ENCODE data around the gene FAM240B. TPM values are rescaled to one million over a fixed set of nuclear protein-coding genes. Genes with fewer than 3 reads are reported as not detected.

Gene FAM240B
- total RNA-seq, 2 experiments from 2014 or later: not detected

DNA sequence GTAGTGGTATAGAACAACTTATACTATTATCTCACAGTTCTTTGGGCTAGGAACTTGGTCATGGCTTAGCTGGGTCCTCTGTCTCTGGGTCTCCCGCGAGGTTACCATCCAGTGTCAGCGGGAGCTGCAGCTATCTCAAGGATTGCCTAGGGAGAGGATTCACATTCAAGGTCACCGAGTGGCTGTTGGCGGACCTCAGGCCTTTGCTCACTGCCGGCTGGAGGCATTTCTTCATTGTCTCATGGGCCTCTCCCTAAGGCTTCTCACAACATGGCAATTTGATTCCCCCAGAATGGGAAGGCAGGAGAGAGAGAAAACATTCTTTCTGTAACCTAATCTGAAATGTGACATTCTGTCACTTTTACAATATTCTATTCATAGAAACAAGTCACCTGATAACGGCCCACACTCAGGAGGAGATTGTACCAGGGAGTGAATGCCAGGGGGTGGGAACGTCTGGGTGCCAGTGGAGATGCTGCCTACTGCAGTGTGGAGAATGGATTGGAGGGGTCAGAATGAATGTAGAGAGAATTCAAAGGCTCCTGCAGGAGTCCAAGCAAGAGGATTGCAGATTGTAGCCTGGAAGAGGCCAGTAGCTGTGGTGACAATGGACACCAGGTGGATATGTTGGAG is 70.1 kb downstream of the FAM240B start:
- no peaks in the 10 kb centered on the region for H3K4me1 Mint-ChIP-seq (ENCODE audit: low read depth)
- intact Hi-C loops (cut with DNase I, micrococcal nuclease): no loop called here
- H3K4me3 Mint-ChIP-seq: no peak overlapping the region
- no peak overlapping the region for H3K27ac Mint-ChIP-seq
- peaks cover 5% of the 10 kb centered on the region for H3K27me3 Mint-ChIP-seq
- ATAC-seq (ENCODE audit: poor library complexity): no peak
- no peaks in the 10 kb centered on the region for H3K27me3 ChIP-seq (ENCODE audit: control insufficient read depth in 1 of 2, insufficient read depth in 2 of 2, low read length in 2 of 2)
- TF ChIP-seq, protein P1, sequence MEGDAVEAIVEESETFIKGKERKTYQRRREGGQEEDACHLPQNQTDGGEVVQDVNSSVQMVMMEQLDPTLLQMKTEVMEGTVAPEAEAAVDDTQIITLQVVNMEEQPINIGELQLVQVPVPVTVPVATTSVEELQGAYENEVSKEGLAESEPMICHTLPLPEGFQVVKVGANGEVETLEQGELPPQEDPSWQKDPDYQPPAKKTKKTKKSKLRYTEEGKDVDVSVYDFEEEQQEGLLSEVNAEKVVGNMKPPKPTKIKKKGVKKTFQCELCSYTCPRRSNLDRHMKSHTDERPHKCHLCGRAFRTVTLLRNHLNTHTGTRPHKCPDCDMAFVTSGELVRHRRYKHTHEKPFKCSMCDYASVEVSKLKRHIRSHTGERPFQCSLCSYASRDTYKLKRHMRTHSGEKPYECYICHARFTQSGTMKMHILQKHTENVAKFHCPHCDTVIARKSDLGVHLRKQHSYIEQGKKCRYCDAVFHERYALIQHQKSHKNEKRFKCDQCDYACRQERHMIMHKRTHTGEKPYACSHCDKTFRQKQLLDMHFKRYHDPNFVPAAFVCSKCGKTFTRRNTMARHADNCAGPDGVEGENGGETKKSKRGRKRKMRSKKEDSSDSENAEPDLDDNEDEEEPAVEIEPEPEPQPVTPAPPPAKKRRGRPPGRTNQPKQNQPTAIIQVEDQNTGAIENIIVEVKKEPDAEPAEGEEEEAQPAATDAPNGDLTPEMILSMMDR (IDR thresholded peaks at IDR 0.05): no peak
- CTCF ChIA-PET: no interaction called here
- H3K36me3 Mint-ChIP-seq (ENCODE audit: low read depth): no peaks in the 10 kb centered on the region
- no peaks in the 10 kb centered on the region for H3K36me3 ChIP-seq (ENCODE audit: insufficient read depth, low read length)
- no peak overlapping the region for H3K27ac ChIP-seq (ENCODE audit: low read depth in 1 of 2, low read length in 2 of 2)
- H3K4me3 ChIP-seq (ENCODE audit: low read length): no peak overlapping the region
- H3K9me3 ChIP-seq (ENCODE audit: control insufficient read depth in 1 of 2, insufficient read depth in 1 of 2, low read length in 2 of 2): no peaks in the 10 kb centered on the region
- POLR2A ChIA-PET: no interaction called here
- no peaks in the 10 kb centered on the region for H3K9me3 Mint-ChIP-seq
- no peaks in the 10 kb centered on the region for H3K4me1 ChIP-seq (ENCODE audit: insufficient read depth, low read length)
- DNase-seq: no peak

DNA sequence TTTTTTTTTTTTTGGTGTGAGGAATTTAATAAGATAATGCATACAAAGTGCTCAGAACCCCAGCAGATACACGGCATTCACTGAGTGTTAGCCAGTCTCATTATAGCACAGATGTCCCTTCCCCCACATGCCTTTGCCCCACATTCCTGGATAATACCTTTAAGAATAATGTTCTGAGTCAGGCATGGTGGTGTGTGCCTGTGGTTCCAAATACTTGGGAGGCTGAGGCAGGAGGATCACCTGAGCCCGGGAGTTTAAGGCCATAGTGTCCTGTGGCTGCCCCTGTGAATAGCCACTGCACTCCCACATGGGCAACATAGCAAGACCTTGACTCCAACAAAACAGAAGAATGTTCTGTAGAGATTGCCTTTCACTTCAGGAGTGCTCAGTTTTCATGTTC is 75.3 kb downstream of the FAM240B start:
- H3K4me3 ChIP-seq (ENCODE audit: low read length): no peak overlapping the region
- no peaks in the 10 kb centered on the region for H3K36me3 ChIP-seq (ENCODE audit: insufficient read depth, low read length)
- TF ChIP-seq, protein P1 (IDR thresholded peaks at IDR 0.05): no peak
- CTCF ChIA-PET: no interaction called here
- H3K9me3 ChIP-seq (ENCODE audit: control insufficient read depth in 1 of 2, insufficient read depth in 1 of 2, low read length in 2 of 2): no peaks in the 10 kb centered on the region
- DNase-seq (no peak), ATAC-seq (ENCODE audit: poor library complexity) (no peak)
- no peaks in the 10 kb centered on the region for H3K4me1 Mint-ChIP-seq (ENCODE audit: low read depth)
- no peak overlapping the region for H3K27ac ChIP-seq (ENCODE audit: low read depth in 1 of 2, low read length in 2 of 2)
- POLR2A ChIA-PET: no interaction called here
- H3K36me3 Mint-ChIP-seq (ENCODE audit: low read depth): no peaks in the 10 kb centered on the region
- H3K27me3 ChIP-seq (ENCODE audit: control insufficient read depth in 1 of 2, insufficient read depth in 2 of 2, low read length in 2 of 2): peaks cover 0 to 4% of the 10 kb centered on the region in 2 experiments
- peaks cover 16% of the 10 kb centered on the region for H3K27me3 Mint-ChIP-seq
- H3K27ac Mint-ChIP-seq: no peak overlapping the region
- H3K9me3 Mint-ChIP-seq: no peaks in the 10 kb centered on the region
- no peaks in the 10 kb centered on the region for H3K4me1 ChIP-seq (ENCODE audit: insufficient read depth, low read length)
- H3K4me3 Mint-ChIP-seq: no peak overlapping the region
- intact Hi-C loops (cut with DNase I, micrococcal nuclease): no loop called here

Other genes with a start within 250 kb of the FAM240B start
- 1 to 10 TPM; 7.2 to 7.8 TPM for gene ANKRD18A, start 99.5 kb downstream of the FAM240B start, total RNA-seq

All from CD4-positive, alpha-beta T cell (primary cell).